ENCODE data around the gene LIX1. TPM values are rescaled to one million over a fixed set of nuclear protein-coding genes. Genes with fewer than 3 reads are reported as not detected.
A peak's percentile ranks its signal among the peaks of the same experiment; 100 is the strongest.

The LIX1 gene
- total RNA-seq, 1 donor from 2014 or later: 0.59 TPM

- Histone ChIP-seq H3K4me3 (ENCODE audit: insufficient read depth, low read depth, low read length) (no peak overlapping the region), H3K79me2 (ENCODE audit: insufficient read depth, low read length) (no peaks in the 10 kb centered on the region), H3K27me3 (ENCODE audit: insufficient read depth, low read length) (no peaks in the 10 kb centered on the region), H3K4me2 (ENCODE audit: low read length) (no peak overlapping the region), H3K9me3 (ENCODE audit: insufficient read depth, low read depth, low read length) (no peaks in the 10 kb centered on the region), H2AFZ (ENCODE audit: low read depth, low read length) (no peak overlapping the region), H3K4me1 (ENCODE audit: insufficient read depth, low read length) (peaks cover 12% of the 10 kb centered on the region), H4K20me1 (ENCODE audit: insufficient read depth, low read length) (no peaks in the 10 kb centered on the region), H3K9ac (ENCODE audit: low read length) (no peak overlapping the region), H3K36me3 (ENCODE audit: insufficient read depth, low read length) (no peaks in the 10 kb centered on the region), H3K27ac (ENCODE audit: low read depth, low read length) (no peak overlapping the region)
- H3K4me1 Mint-ChIP-seq (ENCODE audit: low read depth, unreplicated experiment): peaks cover 11% of the 10 kb centered on the region
- H3K4me3 Mint-ChIP-seq (ENCODE audit: unreplicated experiment): no peak overlapping the region
- TF ChIP-seq CTCF (IDR thresholded peaks at IDR 0.05; ENCODE audit: insufficient read depth, low read depth, low read length) (no peak), EZH2 (IDR thresholded peaks at IDR 0.05; ENCODE audit: insufficient read depth, low read length) (no peak)
- H3K27ac Mint-ChIP-seq (ENCODE audit: unreplicated experiment): no peak overlapping the region
- FAIRE-seq (no peak), DNase-seq (ENCODE audit: low read depth) (no peak)
- H3K36me3 Mint-ChIP-seq (ENCODE audit: low read depth, unreplicated experiment): no peaks in the 10 kb centered on the region
- H3K27me3 Mint-ChIP-seq (ENCODE audit: low read depth, unreplicated experiment): no peaks in the 10 kb centered on the region
- H3K9me3 Mint-ChIP-seq (ENCODE audit: unreplicated experiment): no peaks in the 10 kb centered on the region
Observed at GRCh38 chr5:97097326-97098230, 44.8 kb downstream of the LIX1 start.

- Mint-ChIP-seq H3K27me3 (ENCODE audit: low read depth, unreplicated experiment) (no peaks in the 10 kb centered on the region), H3K4me3 (ENCODE audit: unreplicated experiment) (no peak overlapping the region), H3K9me3 (ENCODE audit: unreplicated experiment) (no peaks in the 10 kb centered on the region), H3K36me3 (ENCODE audit: low read depth, unreplicated experiment) (no peaks in the 10 kb centered on the region), H3K27ac (ENCODE audit: unreplicated experiment) (no peak overlapping the region), H3K4me1 (ENCODE audit: low read depth, unreplicated experiment) (peaks cover 11% of the 10 kb centered on the region)
- Histone ChIP-seq H3K9me3 (ENCODE audit: insufficient read depth, low read depth, low read length) (no peaks in the 10 kb centered on the region), H3K4me2 (ENCODE audit: low read length) (no peak overlapping the region), H3K36me3 (ENCODE audit: insufficient read depth, low read length) (no peaks in the 10 kb centered on the region), H3K27me3 (ENCODE audit: insufficient read depth, low read length) (no peaks in the 10 kb centered on the region), H3K79me2 (ENCODE audit: insufficient read depth, low read length) (no peaks in the 10 kb centered on the region), H2AFZ (ENCODE audit: low read depth, low read length) (no peak overlapping the region), H3K9ac (ENCODE audit: low read length) (no peak overlapping the region), H3K4me3 (ENCODE audit: insufficient read depth, low read depth, low read length) (no peak overlapping the region), H4K20me1 (ENCODE audit: insufficient read depth, low read length) (no peaks in the 10 kb centered on the region), H3K27ac (ENCODE audit: low read depth, low read length) (no peak overlapping the region), H3K4me1 (ENCODE audit: insufficient read depth, low read length) (peaks cover 8% of the 10 kb centered on the region)
- TF ChIP-seq CTCF (IDR thresholded peaks at IDR 0.05; ENCODE audit: insufficient read depth, low read depth, low read length) (no peak), EZH2 (IDR thresholded peaks at IDR 0.05; ENCODE audit: insufficient read depth, low read length) (no peak)
- DNase-seq (ENCODE audit: low read depth): no peak
- no peak for FAIRE-seq
Observed at GRCh38 chr5:97096846-97097245, 45.6 kb downstream of the LIX1 start.

- no peak overlapping the region for H3K27ac Mint-ChIP-seq (ENCODE audit: unreplicated experiment)
- Histone ChIP-seq H3K9ac (ENCODE audit: low read length) (no peak overlapping the region), H3K4me2 (ENCODE audit: low read length) (peak overlapping the region; percentile 22), H3K27me3 (ENCODE audit: insufficient read depth, low read length) (no peaks in the 10 kb centered on the region), H3K27ac (ENCODE audit: low read depth, low read length) (no peak overlapping the region), H3K79me2 (ENCODE audit: insufficient read depth, low read length) (no peaks in the 10 kb centered on the region), H3K4me1 (ENCODE audit: insufficient read depth, low read length) (peaks cover 1% of the 10 kb centered on the region), H3K9me3 (ENCODE audit: insufficient read depth, low read depth, low read length) (no peaks in the 10 kb centered on the region), H2AFZ (ENCODE audit: low read depth, low read length) (no peak overlapping the region), H3K4me3 (ENCODE audit: insufficient read depth, low read depth, low read length) (no peak overlapping the region), H3K36me3 (ENCODE audit: insufficient read depth, low read length) (no peaks in the 10 kb centered on the region), H4K20me1 (ENCODE audit: insufficient read depth, low read length) (no peaks in the 10 kb centered on the region)
- H3K36me3 Mint-ChIP-seq (ENCODE audit: low read depth, unreplicated experiment): no peaks in the 10 kb centered on the region
- no peaks in the 10 kb centered on the region for H3K9me3 Mint-ChIP-seq (ENCODE audit: unreplicated experiment)
- H3K27me3 Mint-ChIP-seq (ENCODE audit: low read depth, unreplicated experiment): no peaks in the 10 kb centered on the region
- H3K4me1 Mint-ChIP-seq (ENCODE audit: low read depth, unreplicated experiment): peaks cover 4% of the 10 kb centered on the region
- TF ChIP-seq EZH2 (IDR thresholded peaks at IDR 0.05; ENCODE audit: insufficient read depth, low read length) (no peak), CTCF (IDR thresholded peaks at IDR 0.05; ENCODE audit: insufficient read depth, low read depth, low read length) (no peak)
- H3K4me3 Mint-ChIP-seq (ENCODE audit: unreplicated experiment): no peak overlapping the region
- FAIRE-seq (no peak), DNase-seq (ENCODE audit: low read depth) (peak; percentile 64)
Observed at GRCh38 chr5:97096191-97096590, 46.2 kb downstream of the LIX1 start.

Measured in astrocyte (in vitro differentiated cells and primary cell).